ENCODE data around the gene PSIP1. TPM values are rescaled to one million over a fixed set of nuclear protein-coding genes. Genes with fewer than 3 reads are reported as not detected.

Gene PSIP1
- total RNA-seq, 2 donors from 2014 or later = 226 to 257 TPM

DNA sequence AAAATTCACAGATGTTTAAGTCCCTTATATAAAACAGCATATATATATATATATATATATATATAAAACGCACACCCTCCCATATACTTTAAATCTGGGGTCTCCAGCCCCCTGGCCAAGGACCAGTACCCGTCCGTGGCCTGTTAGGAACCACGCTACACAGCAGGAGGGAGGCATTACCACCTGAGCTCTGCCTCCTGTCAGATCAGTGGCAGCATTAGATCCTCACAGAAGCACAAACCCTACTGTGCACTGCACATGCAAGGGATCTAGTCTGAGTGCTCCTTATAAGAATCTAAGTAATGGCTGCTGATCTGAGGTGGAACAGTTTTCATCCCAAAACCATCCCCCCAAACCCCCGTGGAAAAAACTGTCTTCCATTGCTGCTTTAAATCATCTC lies 9.0 kb downstream of the PSIP1 start:
- peaks cover 93% of the 10 kb centered on the region for H3K36me3 ChIP-seq (ENCODE audit: control insufficient read depth, insufficient read depth, low read length)
- 92 to 100% methylated on average over 1 to 5 of the region's 5 CpGs for WGBS, 2 experiments (ENCODE audit: insufficient coverage in 1 of 2, insufficient read length in 1 of 2)
- peaks cover 78% of the 10 kb centered on the region for H3K36me3 Mint-ChIP-seq (ENCODE audit: low read depth)

GRCh38 chr9:15501179-15501578 lies 9.6 kb downstream of the PSIP1 start:
- no peak overlapping the region for H3K9ac ChIP-seq (ENCODE audit: extremely low read depth, low read length, poor library complexity, severe bottlenecking)

More for the DNA sequence above, 9.0 kb downstream of the PSIP1 start:
- H3K27ac Mint-ChIP-seq = no peak overlapping the region
- TF ChIP-seq CTCF (conservative IDR thresholded peaks at IDR 0.05) = no peak
- no peak overlapping the region for H3K4me3 ChIP-seq (ENCODE audit: low read length)
- H3K9me3 ChIP-seq (ENCODE audit: control insufficient read depth, low read length) = no peaks in the 10 kb centered on the region
- no peaks in the 10 kb centered on the region for H3K27me3 ChIP-seq (ENCODE audit: control insufficient read depth, insufficient read depth, low read length, poor library complexity, severe bottlenecking)
- DNase-seq = no peak
- H3K4me1 ChIP-seq (ENCODE audit: control insufficient read depth, insufficient read depth, low read length) = peaks cover 3% of the 10 kb centered on the region
- H3K9ac ChIP-seq (ENCODE audit: extremely low read depth, low read length, poor library complexity, severe bottlenecking) = no peak overlapping the region
- peaks cover 13% of the 10 kb centered on the region for H3K4me1 Mint-ChIP-seq
- H3K4me3 Mint-ChIP-seq = no peak overlapping the region
- no peaks in the 10 kb centered on the region for H3K9me3 Mint-ChIP-seq
- no peak overlapping the region for H3K27ac ChIP-seq (ENCODE audit: low read depth, low read length)
- no peaks in the 10 kb centered on the region for H3K27me3 Mint-ChIP-seq (ENCODE audit: insufficient read depth)

DNA sequence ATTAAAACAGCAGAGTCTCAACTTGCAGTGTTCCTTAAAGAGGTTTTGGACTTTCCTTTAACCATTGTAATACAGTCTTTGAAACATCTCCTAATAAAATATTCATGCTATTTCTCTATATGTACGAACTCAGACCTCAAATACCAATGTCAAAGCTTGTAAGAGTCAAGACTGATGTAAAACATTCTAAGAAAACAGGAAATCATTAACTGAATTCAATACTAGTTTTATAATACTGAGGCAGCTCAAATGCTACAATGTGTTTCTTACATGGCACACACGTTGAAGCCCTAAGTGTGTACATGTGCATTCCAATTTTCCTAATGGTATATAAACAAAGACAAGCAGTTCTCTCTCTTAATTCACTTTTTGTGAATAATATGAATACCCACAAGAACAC lies 11.6 kb downstream of the PSIP1 start:
- no peak for TF ChIP-seq CTCF (conservative IDR thresholded peaks at IDR 0.05)
- 88 to 100% methylated on average over 2 of the region's 2 CpGs for WGBS, 2 experiments (ENCODE audit: insufficient coverage in 1 of 2, insufficient read length in 1 of 2)
- Histone ChIP-seq H3K27me3 (ENCODE audit: control insufficient read depth, insufficient read depth, low read length, poor library complexity, severe bottlenecking) (no peaks in the 10 kb centered on the region), H3K4me3 (ENCODE audit: low read length) (no peak overlapping the region), H3K9me3 (ENCODE audit: control insufficient read depth, low read length) (peaks cover 19% of the 10 kb centered on the region), H3K4me1 (ENCODE audit: control insufficient read depth, insufficient read depth, low read length) (peaks cover 3% of the 10 kb centered on the region), H3K27ac (ENCODE audit: low read depth, low read length) (no peak overlapping the region), H3K36me3 (ENCODE audit: control insufficient read depth, insufficient read depth, low read length) (peaks cover 93% of the 10 kb centered on the region), H3K9ac (ENCODE audit: extremely low read depth, low read length, poor library complexity, severe bottlenecking) (no peak overlapping the region)
- peaks cover 82% of the 10 kb centered on the region for H3K36me3 Mint-ChIP-seq (ENCODE audit: low read depth)
- peak overlapping the region; percentile 13 for H3K27ac Mint-ChIP-seq
- peaks cover 5% of the 10 kb centered on the region for H3K9me3 Mint-ChIP-seq
- DNase-seq = no peak
- H3K4me3 Mint-ChIP-seq = no peak overlapping the region
- no peaks in the 10 kb centered on the region for H3K27me3 Mint-ChIP-seq (ENCODE audit: insufficient read depth)
- peaks cover 11% of the 10 kb centered on the region for H3K4me1 Mint-ChIP-seq

More at GRCh38 chr9:15501179-15501578, 9.6 kb downstream of the PSIP1 start:
- Histone ChIP-seq H3K4me1 (ENCODE audit: control insufficient read depth, insufficient read depth, low read length) (peaks cover 3% of the 10 kb centered on the region), H3K4me3 (ENCODE audit: low read length) (no peak overlapping the region), H3K27me3 (ENCODE audit: control insufficient read depth, insufficient read depth, low read length, poor library complexity, severe bottlenecking) (no peaks in the 10 kb centered on the region), H3K9me3 (ENCODE audit: control insufficient read depth, low read length) (peaks cover under 1% of the 10 kb centered on the region), H3K36me3 (ENCODE audit: control insufficient read depth, insufficient read depth, low read length) (peaks cover 93% of the 10 kb centered on the region), H3K27ac (ENCODE audit: low read depth, low read length) (no peak overlapping the region)
- Mint-ChIP-seq H3K9me3 (no peaks in the 10 kb centered on the region), H3K36me3 (ENCODE audit: low read depth) (peaks cover 78% of the 10 kb centered on the region), H3K4me3 (no peak overlapping the region), H3K4me1 (peaks cover 11% of the 10 kb centered on the region), H3K27ac (no peak overlapping the region), H3K27me3 (ENCODE audit: insufficient read depth) (no peaks in the 10 kb centered on the region)
- DNase-seq = no peak
- 82 to 96% methylated on average over 5 to 6 of the region's 6 CpGs for WGBS, 2 experiments (ENCODE audit: insufficient coverage in 1 of 2, insufficient read length in 1 of 2)
- peak; percentile 42 for TF ChIP-seq CTCF (conservative IDR thresholded peaks at IDR 0.05)
